ENCODE data around the gene MAP4K2.
"Not testable (repeated sequence)": the region's sequence is repeated elsewhere in the genome, so short reads cannot be mapped to it uniquely, and the experiment has no call there.

Gene MAP4K2

GRCh38 chr11:64838600-64839334 lies 35.8 kb upstream of the MAP4K2 start:
- no peak for DNase-seq

GRCh38 chr11:64837887-64838351 lies 34.9 kb upstream of the MAP4K2 start:
- no peak for DNase-seq

GRCh38 chr11:64836448-64837072 lies 33.5 kb upstream of the MAP4K2 start:
- DNase-seq, result no peak

GRCh38 chr11:64835616-64836447 lies 32.8 kb upstream of the MAP4K2 start:
- DNase-seq, result no peak

GRCh38 chr11:64834723-64835615 lies 32.0 kb upstream of the MAP4K2 start:
- no peak for DNase-seq

- no peak for DNase-seq
These were observed 31.2 kb upstream of the MAP4K2 start for GRCh38 chr11:64834031-64834722.

GRCh38 chr11:64833509-64833908 lies 30.5 kb upstream of the MAP4K2 start:
- no peak for DNase-seq

- DNase-seq, result no peak
These were observed 30.1 kb upstream of the MAP4K2 start for GRCh38 chr11:64833198-64833502.

- no peak for DNase-seq
These were observed 29.6 kb upstream of the MAP4K2 start for GRCh38 chr11:64832467-64833197.

GRCh38 chr11:64831411-64831891 lies 28.4 kb upstream of the MAP4K2 start:
- no peak for DNase-seq

- DNase-seq, result no peak
These were observed 26.7 kb upstream of the MAP4K2 start for GRCh38 chr11:64829536-64830251.

GRCh38 chr11:64827451-64827839 lies 24.4 kb upstream of the MAP4K2 start:
- no peak for DNase-seq

- DNase-seq, result no peak
These were observed 23.8 kb upstream of the MAP4K2 start for GRCh38 chr11:64826578-64827450.

- DNase-seq, result no peak
These were observed 23.0 kb upstream of the MAP4K2 start for GRCh38 chr11:64826062-64826461.

GRCh38 chr11:64823568-64824119 lies 20.6 kb upstream of the MAP4K2 start:
- no peak for DNase-seq

GRCh38 chr11:64817476-64817875 lies 14.5 kb upstream of the MAP4K2 start:
- no peak for DNase-seq

GRCh38 chr11:64815433-64815832 lies 12.4 kb upstream of the MAP4K2 start:
- DNase-seq, result not testable (repeated sequence)

- DNase-seq, result no peak
These were observed 11.7 kb upstream of the MAP4K2 start for GRCh38 chr11:64814712-64815187.

- DNase-seq, result no peak
These were observed 10.8 kb upstream of the MAP4K2 start for GRCh38 chr11:64813826-64814225.
